Naive thymus-derived CD8-positive, alpha-beta T cell (primary cell): ENCODE measurements around the gene ADAMTS17. TPM values are rescaled to one million over a fixed set of nuclear protein-coding genes. Genes with fewer than 3 reads are reported as not detected.
"Not testable (repeated sequence)": the region's sequence is repeated elsewhere in the genome, so short reads cannot be mapped to it uniquely, and the experiment has no call there.

ENCODE experiments used
- ATAC-seq, 2 donors: fragments of 150-1000 bp; cut with Tn5 transposase in 1 of 2; sonication (Bioruptor Pico), chemical (Tn5 transposase) in 1 of 2; 1 replicate in 1 of 2; 2 replicates in 1 of 2; pipeline ENCODE4 v1.10.0; 2021; ENCODE audit warnings: mild to moderate bottlenecking in 2 of 2, moderate library complexity in 2 of 2
- POLR2A ChIA-PET: fragments of 350-600 bp; sonication (Branson Sonifier 250); formaldehyde crosslinking; loops from one replicate; lab custom pipeline; 2021; ENCODE audit warnings: antibody characterized with exemption; lab: Charles Lee
- DNase-seq, 10 donors: peaks; one replicate each; pipeline versions ENCODE4 v3.0.0 to v3.0.0-alpha.2; 2020 to 2022
- H3K27ac Mint-ChIP-seq, 10 donors: one replicate each; pipeline ENCODE4 v1.8.0; 2020 to 2022; ENCODE audit warnings: mild to moderate bottlenecking in 10 of 10, mixed read lengths in 10 of 10, moderate library complexity in 4 of 10, inconsistent platforms in 1 of 10
- H3K27me3 Mint-ChIP-seq, 5 donors: one replicate each; pipeline ENCODE4 v1.8.0; 2021 to 2022; ENCODE audit warnings: mixed read lengths in 5 of 5
- H3K36me3 Mint-ChIP-seq, 3 donors: one replicate each; pipeline ENCODE4 v1.8.0; 2020 to 2022; ENCODE audit warnings: mixed read lengths in 3 of 3, mild to moderate bottlenecking in 2 of 3, inconsistent platforms in 1 of 3
- H3K4me1 Mint-ChIP-seq, 4 donors: one replicate each; pipeline ENCODE4 v1.8.0; 2021 to 2022; ENCODE audit warnings: mixed read lengths in 4 of 4
- H3K4me3 Mint-ChIP-seq, 10 donors: one replicate each; pipeline ENCODE4 v1.8.0; 2020 to 2022; ENCODE audit warnings: mild to moderate bottlenecking in 10 of 10, mixed read lengths in 10 of 10, moderate library complexity in 6 of 10, inconsistent platforms in 1 of 10
- H3K9me3 Mint-ChIP-seq, 9 donors: one replicate each; pipeline ENCODE4 v1.8.0; 2020 to 2022; ENCODE audit warnings: mixed read lengths in 9 of 9, mild to moderate bottlenecking in 3 of 9, inconsistent platforms in 1 of 9, moderate library complexity in 1 of 9
- polyA plus RNA-seq, 3 donors: library from polyadenylated mRNA; unstranded; fragments of 300-500 nt; fragmentation: Illumina TruSeq; gene quantifications; one replicate each; pipeline ENCODE4 v1.2.3, GENCODE V29; 2021
- total RNA-seq, 8 experiments: library from RNA in 2 of 8; stranded (reverse) in 2 of 8; gene quantifications; one replicate each; pipeline ENCODE4 v1.2.3 and lab custom pipeline; 2021 to 2026

The ADAMTS17 gene
- total and polyA plus RNA-seq, 5 experiments from 2014 or later: 0.20 to 4.6 (median 1.8) TPM

DNA sequence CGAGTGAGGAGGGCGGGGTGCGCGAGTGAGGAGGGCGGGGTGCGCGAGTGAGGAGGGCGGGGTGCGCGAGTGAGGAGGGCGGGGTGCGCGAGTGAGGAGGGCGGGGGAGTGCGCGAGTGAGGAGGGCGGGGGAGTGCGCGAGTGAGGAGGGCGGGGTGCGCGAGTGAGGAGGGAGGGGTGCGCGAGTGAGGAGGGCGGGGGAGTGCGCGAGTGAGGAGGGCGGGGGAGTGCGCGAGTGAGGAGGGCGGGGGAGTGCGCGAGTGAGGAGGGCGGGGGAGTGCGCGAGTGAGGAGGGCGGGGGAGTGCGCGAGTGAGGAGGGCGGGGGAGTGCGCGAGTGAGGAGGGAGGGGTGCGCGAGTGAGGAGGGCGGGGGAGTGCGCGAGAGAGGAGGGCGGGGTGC, 415.2 kb downstream of the ADAMTS17 start:
- peaks cover 5 to 21% (median 19%) of the 10 kb centered on the region in 4 donors for H3K4me1 Mint-ChIP-seq
- H3K27me3 Mint-ChIP-seq: peaks cover 0 to 15% (median 9%) of the 10 kb centered on the region in 5 donors
- peak in 2 of 10 donors; percentile 34 to 74 for DNase-seq
- peak overlapping the region in 1 of 10 donors; percentile 74 for H3K4me3 Mint-ChIP-seq
- H3K27ac Mint-ChIP-seq, H3K9me3 Mint-ChIP-seq, ATAC-seq, H3K36me3 Mint-ChIP-seq: not testable (repeated sequence)
- POLR2A ChIA-PET: interaction anchor here (0.5 to 1.8 kb wide), 2 partner anchors 321 to 404 kb away, joined by 3 to 6 read pairs; no protein-coding TSS in a partner anchor

DNA sequence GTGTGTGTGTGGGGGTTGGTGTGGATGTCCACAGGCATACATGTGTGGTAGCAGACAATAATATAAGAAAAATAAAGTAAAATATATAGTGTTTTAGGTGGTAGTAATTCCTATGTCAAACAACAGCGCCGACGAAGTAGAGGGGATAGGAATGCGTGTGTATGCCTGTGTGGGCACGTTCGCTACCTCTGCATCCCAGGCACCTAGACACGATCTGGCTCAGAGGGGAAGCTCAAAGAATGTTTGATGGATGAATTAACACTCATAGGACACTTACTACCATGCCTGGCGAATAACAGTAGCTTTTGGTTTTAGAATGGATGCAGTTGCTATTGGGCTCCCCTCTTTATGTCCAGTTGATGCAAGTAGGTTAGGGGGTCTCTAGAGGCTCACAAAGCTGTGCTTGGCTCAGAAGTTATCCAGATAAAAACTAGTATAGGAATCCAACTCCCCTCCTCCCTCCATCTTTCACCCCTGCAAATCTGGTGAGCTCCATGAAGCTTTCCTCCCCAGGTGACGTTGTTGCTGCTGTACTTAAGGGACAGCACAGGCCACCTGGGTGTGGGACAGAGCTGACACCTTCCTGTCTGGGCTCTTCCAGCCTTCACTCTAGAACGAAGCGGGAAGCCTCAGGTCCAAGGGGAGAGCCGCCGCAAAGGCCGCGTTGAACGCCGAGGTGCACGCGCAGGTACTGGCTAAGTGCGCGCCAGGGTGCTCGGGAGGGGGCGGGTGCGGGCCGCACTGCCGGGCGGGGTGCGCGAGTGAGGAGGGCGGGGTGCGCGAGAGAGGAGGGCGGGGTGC, 415.9 kb downstream of the ADAMTS17 start:
- Mint-ChIP-seq H3K36me3 (no peaks in the 10 kb centered on the region), H3K9me3 (no peaks in the 10 kb centered on the region), H3K27me3 (peaks cover 0 to 17% (median 9%) of the 10 kb centered on the region in 5 donors), H3K27ac (peak overlapping the region; percentile 73 to 96 (median 93)), H3K4me1 (peaks cover 5 to 21% (median 19%) of the 10 kb centered on the region in 4 donors), H3K4me3 (peak overlapping the region; percentile 74 to 91 (median 86))
- peak; percentile 68 to 74 for ATAC-seq
- POLR2A ChIA-PET: interaction anchor here (0.5 to 1.8 kb wide), 4 partner anchors 321 to 674 kb away, joined by 3 to 6 read pairs (median 4); partner anchors contain the start of gene LRRC28
- DNase-seq: peak; percentile 49 to 89 (median 72)

DNA sequence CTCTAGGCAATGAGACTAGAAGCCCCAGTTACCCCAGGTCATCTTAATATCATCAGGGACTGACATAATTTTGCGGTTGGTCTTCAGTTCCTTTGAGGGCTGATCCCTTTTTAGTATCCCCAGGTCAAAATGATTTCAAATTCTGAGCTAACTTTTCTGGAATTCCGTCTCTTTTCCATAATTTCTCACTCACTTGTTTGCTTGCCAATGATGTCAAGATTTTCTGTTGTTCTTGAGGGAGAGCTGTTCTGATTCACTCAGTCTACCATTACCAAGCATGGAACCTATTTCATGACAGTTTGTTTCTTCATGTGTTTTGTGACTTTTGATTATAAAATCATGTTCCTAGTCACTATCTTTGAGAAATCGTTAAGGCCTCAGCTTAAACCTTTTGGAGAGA, 418.1 kb downstream of the ADAMTS17 start:
- POLR2A ChIA-PET: no interaction called here
- Mint-ChIP-seq H3K27ac (no peak overlapping the region), H3K4me1 (peaks cover 4 to 9% (median 8%) of the 10 kb centered on the region in 4 donors), H3K4me3 (peak overlapping the region in 1 of 10 donors; percentile 30), H3K9me3 (no peaks in the 10 kb centered on the region), H3K27me3 (peaks cover 10 to 28% (median 24%) of the 10 kb centered on the region in 5 donors), H3K36me3 (no peaks in the 10 kb centered on the region)
- DNase-seq (no peak), ATAC-seq (no peak)

Other genes with a start within 250 kb of the ADAMTS17 start
- gene CERS3, start 187.0 kb upstream of the ADAMTS17 start, total RNA-seq: 1 to 10 TPM; 1.3 to 1.5 TPM
- gene CERS3, start 187.0 kb upstream of the ADAMTS17 start, polyA plus RNA-seq: under 1 TPM; 0.20 to 0.50 (median 0.22) TPM